HepG2 (cell line): ENCODE measurements around the gene MAP3K14. TPM values are rescaled to one million over a fixed set of nuclear protein-coding genes. Genes with fewer than 3 reads are reported as not detected.

Source experiments
- AGO1 ChIP-seq: fragments of 200-400 bp; formaldehyde crosslinking; IDR thresholded peaks from 2 replicates; pipeline ENCODE4 v1.6.1; 2017; ENCODE audit warnings: mild to moderate bottlenecking, low read depth, low read length, moderate library complexity; ENCODE audit not compliant: poor library complexity, severe bottlenecking
- ATF1 ChIP-seq: IDR thresholded peaks from 2 replicates; pipeline ENCODE4 v1.6.1; 2016; ENCODE audit warnings: mild to moderate bottlenecking, control low read depth
- FOXO1 ChIP-seq: sonication (generic); formaldehyde crosslinking; IDR thresholded peaks from 2 replicates; pipeline ENCODE4 v1.4.0; 2020; ENCODE audit warnings: missing genetic modification reagents
- GPN1 ChIP-seq: sonication (generic); formaldehyde crosslinking; IDR thresholded peaks from 2 replicates; pipeline ENCODE4 v1.5.1; 2020; ENCODE audit warnings: missing genetic modification reagents, borderline replicate concordance
- HDAC2 ChIP-seq: sonication (generic); formaldehyde crosslinking; IDR thresholded peaks from 2 replicates; pipeline ENCODE4 v1.4.0; 2020; ENCODE audit warnings: missing genetic modification reagents
- HNF4A ChIP-seq: sonication (generic); formaldehyde crosslinking; IDR thresholded peaks from 2 replicates; pipeline ENCODE4 v1.4.0; 2020; ENCODE audit warnings: missing genetic modification reagents
- MEF2D ChIP-seq: sonication (generic); formaldehyde crosslinking; IDR thresholded peaks from 2 replicates; pipeline ENCODE4 v1.5.1; 2020; ENCODE audit warnings: mild to moderate bottlenecking, missing genetic modification reagents
- NR2F6 ChIP-seq, 2 experiments: IDR thresholded peaks; 2 replicates each; pipeline ENCODE4 v1.6.1; 2016; ENCODE audit warnings: antibody characterized with exemption in 1 of 2, mild to moderate bottlenecking in 1 of 2
- TCF12 ChIP-seq, 2 experiments: fragments of 450-650 bp in 1 of 2; sonication (generic) in 1 of 2; formaldehyde crosslinking in 1 of 2; IDR thresholded peaks; 2 replicates each; pipeline versions ENCODE4 v1.6.1 to v1.8.0; 2017 to 2022; ENCODE audit warnings: antibody characterized with exemption in 1 of 2, mild to moderate bottlenecking in 1 of 2, missing genetic modification reagents in 1 of 2, moderate library complexity in 1 of 2
- ZMYM3 ChIP-seq: sonication (generic); formaldehyde crosslinking; IDR thresholded peaks from 2 replicates; pipeline ENCODE4 v1.5.1; 2020; ENCODE audit warnings: mild to moderate bottlenecking, missing genetic modification reagents
- ZNF10 ChIP-seq: sonication (generic); formaldehyde crosslinking; IDR thresholded peaks from 2 replicates; pipeline ENCODE4 v1.4.0; 2020; ENCODE audit warnings: mild to moderate bottlenecking, low read depth, missing genetic modification reagents, borderline replicate concordance
- ZNF292 ChIP-seq: sonication (generic); formaldehyde crosslinking; IDR thresholded peaks from 2 replicates; pipeline ENCODE4 v1.8.1; 2022; ENCODE audit warnings: mild to moderate bottlenecking, low read depth, missing genetic modification reagents, borderline replicate concordance
- ZNF382 ChIP-seq: sonication (generic); formaldehyde crosslinking; IDR thresholded peaks from 2 replicates; pipeline ENCODE4 v1.5.0; 2020; ENCODE audit warnings: missing genetic modification reagents, mild to moderate bottlenecking, borderline replicate concordance
- ZNF431 ChIP-seq: sonication (generic); formaldehyde crosslinking; IDR thresholded peaks from 2 replicates; pipeline ENCODE4 v1.9.0; 2022; ENCODE audit warnings: missing genetic modification reagents, low read depth, mild to moderate bottlenecking, borderline replicate concordance
- ZNF564 ChIP-seq: sonication (generic); formaldehyde crosslinking; IDR thresholded peaks from 2 replicates; pipeline ENCODE4 v1.8.1; 2023; ENCODE audit warnings: mild to moderate bottlenecking, missing genetic modification reagents
- ZNF746 ChIP-seq: sonication (generic); formaldehyde crosslinking; IDR thresholded peaks from 2 replicates; pipeline ENCODE4 v1.8.0; 2022; ENCODE audit warnings: mild to moderate bottlenecking, missing genetic modification reagents
- ZNF788 ChIP-seq: sonication (generic); formaldehyde crosslinking; IDR thresholded peaks from 2 replicates; pipeline ENCODE4 v1.5.0; 2020; ENCODE audit warnings: mild to moderate bottlenecking, missing genetic modification reagents, borderline replicate concordance
- polyA plus RNA-seq, 8 experiments: library from polyadenylated mRNA; depleted of rRNA in 3 of 8; stranded (reverse) in 7 of 8; unstranded in 1 of 8; fragments of >200 nt; fragmentation: Illumina TruSeq in 4 of 8; extraction: Trizol in 4 of 8; gene quantifications; 2 replicates each; pipeline versions ENCODE4 v1.2.1 to v1.2.3, GENCODE V29; 2011 to 2016; ENCODE audit warnings: low read depth in 4 of 8, missing spikeins in 1 of 8, mixed read lengths in 1 of 8; ENCODE audit not compliant: insufficient read depth in 1 of 8
- total RNA-seq, 5 experiments: library from RNA; depleted of rRNA; stranded (reverse); fragments of >200 nt; fragmentation: Illumina TruSeq; extraction: Trizol; gene quantifications; 2 replicates each; pipeline ENCODE4 v1.2.3, GENCODE V29; 2016; ENCODE audit warnings: low read depth in 1 of 5
- TF ChIP-seq, protein P1 (sequence below): sonication (generic); formaldehyde crosslinking; IDR thresholded peaks from 2 replicates; pipeline ENCODE4 v1.5.0; 2020; ENCODE audit warnings: mild to moderate bottlenecking, missing genetic modification reagents
- TF ChIP-seq, protein P2 (sequence below): sonication (generic); formaldehyde crosslinking; IDR thresholded peaks from 2 replicates; pipeline ENCODE4 v1.8.0; 2022; ENCODE audit warnings: missing genetic modification reagents, mild to moderate bottlenecking, inconsistent platforms, borderline replicate concordance
- TF ChIP-seq, protein P3 (sequence below): IDR thresholded peaks from 2 replicates; pipeline ENCODE4 v1.6.1; 2012; ENCODE audit warnings: low read length, improper control_type of control experiment
- TF ChIP-seq, protein P4 (sequence below): sonication (generic); formaldehyde crosslinking; IDR thresholded peaks from 2 replicates; pipeline ENCODE4 v1.8.1; 2023; ENCODE audit warnings: mild to moderate bottlenecking, moderate library complexity, missing genetic modification reagents

The MAP3K14 gene
- total and polyA plus RNA-seq, 2 of the 13 experiments (the other 11 are each of a cell fraction or from before 2014, with no cell fraction given) = 2.6 TPM

DNA sequence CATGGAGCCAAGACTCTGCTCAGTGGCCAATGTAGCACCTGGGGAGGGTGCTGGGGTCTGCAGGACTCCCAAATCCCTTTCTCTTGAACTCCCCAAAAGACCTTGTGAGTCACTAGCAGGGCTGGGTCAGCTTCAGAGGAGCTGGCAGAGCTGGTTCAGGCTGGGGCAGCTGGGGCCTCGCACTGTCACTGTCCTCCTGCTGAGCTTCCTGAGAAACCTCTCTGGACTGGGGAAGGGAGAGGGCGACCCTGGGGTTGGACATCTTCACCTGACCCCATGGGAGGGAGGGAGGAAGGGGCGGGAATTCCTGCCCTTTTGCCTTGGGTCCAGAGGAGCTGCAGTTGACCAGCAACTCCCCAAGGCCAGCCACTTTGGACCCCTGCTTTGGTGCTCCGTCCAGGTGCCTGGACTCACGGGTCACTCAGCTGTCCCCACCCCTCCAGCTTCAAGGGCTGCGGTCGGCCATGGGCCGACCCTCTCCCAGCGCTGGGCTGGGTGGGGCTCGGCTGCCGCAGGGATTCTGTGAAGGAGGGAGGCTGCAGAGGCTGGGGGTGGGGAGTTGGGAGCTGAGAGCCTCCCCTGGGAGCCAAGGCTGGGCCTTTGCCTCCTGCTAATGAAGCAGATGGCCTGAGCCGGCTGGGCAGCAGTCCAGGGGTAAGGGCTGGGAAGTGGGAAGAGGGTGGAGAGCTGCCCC is 85.9 kb downstream of the MAP3K14 start (continued):
- TF ChIP-seq, protein P1, sequence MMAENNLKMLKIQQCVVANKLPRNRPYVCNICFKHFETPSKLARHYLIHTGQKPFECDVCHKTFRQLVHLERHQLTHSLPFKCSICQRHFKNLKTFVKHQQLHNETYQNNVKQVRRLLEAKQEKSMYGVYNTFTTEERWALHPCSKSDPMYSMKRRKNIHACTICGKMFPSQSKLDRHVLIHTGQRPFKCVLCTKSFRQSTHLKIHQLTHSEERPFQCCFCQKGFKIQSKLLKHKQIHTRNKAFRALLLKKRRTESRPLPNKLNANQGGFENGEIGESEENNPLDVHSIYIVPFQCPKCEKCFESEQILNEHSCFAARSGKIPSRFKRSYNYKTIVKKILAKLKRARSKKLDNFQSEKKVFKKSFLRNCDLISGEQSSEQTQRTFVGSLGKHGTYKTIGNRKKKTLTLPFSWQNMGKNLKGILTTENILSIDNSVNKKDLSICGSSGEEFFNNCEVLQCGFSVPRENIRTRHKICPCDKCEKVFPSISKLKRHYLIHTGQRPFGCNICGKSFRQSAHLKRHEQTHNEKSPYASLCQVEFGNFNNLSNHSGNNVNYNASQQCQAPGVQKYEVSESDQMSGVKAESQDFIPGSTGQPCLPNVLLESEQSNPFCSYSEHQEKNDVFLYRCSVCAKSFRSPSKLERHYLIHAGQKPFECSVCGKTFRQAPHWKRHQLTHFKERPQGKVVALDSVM (CRISPR knock-in tag) = peak; percentile 27; the same call in 1 of the 2 replicates
- TF ChIP-seq ZNF431 (CRISPR knock-in tag) = no peak
- no peak; the same call in 1 of the 2 replicates for TF ChIP-seq NR2F6 (IDR thresholded peaks at IDR 0.05)
- 0 out of 2 replicates have a peak, but pooled peaks have one; percentile 13 for TF ChIP-seq NR2F6 (CRISPR knock-in tag; IDR thresholded peaks at IDR 0.05)
- TF ChIP-seq GPN1 (CRISPR knock-in tag) = no peak
- 0 out of 2 replicates have a peak, but pooled peaks have one; percentile 26 for TF ChIP-seq ZNF564 (CRISPR knock-in tag)
- TF ChIP-seq ZMYM3 (CRISPR knock-in tag) = peak; percentile 84
- peak; percentile 14 for TF ChIP-seq AGO1
- no peak for TF ChIP-seq TCF12 (IDR thresholded peaks at IDR 0.05)
- TF ChIP-seq TCF12 (CRISPR knock-in tag; IDR thresholded peaks at IDR 0.05) = 0 out of 2 replicates have a peak, but pooled peaks have one; percentile 52
- TF ChIP-seq ZNF10 = no peak
- TF ChIP-seq, protein P2, sequence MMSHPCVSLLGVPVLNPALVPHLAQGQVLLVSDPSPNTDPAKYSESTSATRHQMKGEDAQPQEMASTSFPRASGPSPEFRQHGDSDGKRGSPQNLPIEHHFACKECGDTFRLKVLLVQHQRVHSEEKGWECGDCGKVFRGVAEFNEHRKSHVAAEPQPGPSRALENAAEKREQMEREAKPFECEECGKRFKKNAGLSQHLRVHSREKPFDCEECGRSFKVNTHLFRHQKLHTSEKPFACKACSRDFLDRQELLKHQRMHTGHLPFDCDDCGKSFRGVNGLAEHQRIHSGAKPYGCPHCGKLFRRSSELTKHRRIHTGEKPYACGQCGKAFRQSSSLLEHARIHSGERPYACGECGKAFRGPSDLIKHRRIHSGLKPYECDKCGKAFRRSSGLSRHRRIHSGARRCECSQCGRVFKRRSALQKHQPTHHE (CRISPR knock-in tag) = no peak
- TF ChIP-seq, protein P3, sequence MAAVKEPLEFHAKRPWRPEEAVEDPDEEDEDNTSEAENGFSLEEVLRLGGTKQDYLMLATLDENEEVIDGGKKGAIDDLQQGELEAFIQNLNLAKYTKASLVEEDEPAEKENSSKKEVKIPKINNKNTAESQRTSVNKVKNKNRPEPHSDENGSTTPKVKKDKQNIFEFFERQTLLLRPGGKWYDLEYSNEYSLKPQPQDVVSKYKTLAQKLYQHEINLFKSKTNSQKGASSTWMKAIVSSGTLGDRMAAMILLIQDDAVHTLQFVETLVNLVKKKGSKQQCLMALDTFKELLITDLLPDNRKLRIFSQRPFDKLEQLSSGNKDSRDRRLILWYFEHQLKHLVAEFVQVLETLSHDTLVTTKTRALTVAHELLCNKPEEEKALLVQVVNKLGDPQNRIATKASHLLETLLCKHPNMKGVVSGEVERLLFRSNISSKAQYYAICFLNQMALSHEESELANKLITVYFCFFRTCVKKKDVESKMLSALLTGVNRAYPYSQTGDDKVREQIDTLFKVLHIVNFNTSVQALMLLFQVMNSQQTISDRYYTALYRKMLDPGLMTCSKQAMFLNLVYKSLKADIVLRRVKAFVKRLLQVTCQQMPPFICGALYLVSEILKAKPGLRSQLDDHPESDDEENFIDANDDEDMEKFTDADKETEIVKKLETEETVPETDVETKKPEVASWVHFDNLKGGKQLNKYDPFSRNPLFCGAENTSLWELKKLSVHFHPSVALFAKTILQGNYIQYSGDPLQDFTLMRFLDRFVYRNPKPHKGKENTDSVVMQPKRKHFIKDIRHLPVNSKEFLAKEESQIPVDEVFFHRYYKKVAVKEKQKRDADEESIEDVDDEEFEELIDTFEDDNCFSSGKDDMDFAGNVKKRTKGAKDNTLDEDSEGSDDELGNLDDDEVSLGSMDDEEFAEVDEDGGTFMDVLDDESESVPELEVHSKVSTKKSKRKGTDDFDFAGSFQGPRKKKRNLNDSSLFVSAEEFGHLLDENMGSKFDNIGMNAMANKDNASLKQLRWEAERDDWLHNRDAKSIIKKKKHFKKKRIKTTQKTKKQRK = no peak
- TF ChIP-seq ZNF292 (CRISPR knock-in tag) = peak; percentile 60; the same call in 1 of the 2 replicates
- TF ChIP-seq ZNF788 (CRISPR knock-in tag) = 0 out of 2 replicates have a peak, but pooled peaks have one; percentile 36
- TF ChIP-seq, protein P4, sequence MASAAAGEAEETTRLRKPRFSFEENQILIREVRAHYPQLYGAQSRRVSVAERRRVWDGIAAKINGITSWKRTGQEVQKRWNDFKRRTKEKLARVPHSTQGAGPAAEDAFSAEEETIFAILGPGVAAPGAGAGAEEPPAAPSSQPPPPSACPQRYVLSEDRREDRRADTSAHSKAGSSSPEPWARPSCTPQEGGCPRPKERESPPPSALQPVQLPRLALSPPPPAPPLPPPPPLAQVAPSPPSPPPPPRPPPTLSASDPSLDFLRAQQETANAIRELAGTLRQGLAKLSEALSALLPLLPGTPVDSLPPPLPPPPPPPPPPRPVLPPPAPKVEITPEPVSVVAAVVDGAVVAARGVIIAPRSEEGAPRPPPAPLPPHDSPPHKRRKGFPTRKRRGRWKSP (CRISPR knock-in tag) = 0 out of 2 replicates have a peak, but pooled peaks have one; percentile 5
- TF ChIP-seq ATF1 (CRISPR knock-in tag) = no peak
- peak; percentile 65; the same call in 1 of the 2 replicates for TF ChIP-seq MEF2D
- TF ChIP-seq FOXO1 (CRISPR knock-in tag) = peak; percentile 16; the same call in 1 of the 2 replicates
- peak; percentile 67; the same call in 1 of the 2 replicates for TF ChIP-seq HNF4A (CRISPR knock-in tag)
- no peak for TF ChIP-seq ZNF382
- peak; percentile 63; the same call in 1 of the 2 replicates for TF ChIP-seq ZNF746 (CRISPR knock-in tag)
- TF ChIP-seq HDAC2 (CRISPR knock-in tag) = peak; percentile 33; the same call in 1 of the 2 replicates
